DMS53 treated with DMSO at 0.1 percent for 48 hours (cell line): Measurements from ENCODE around the gene ZNF490.
A peak's percentile ranks its signal among the peaks of the same experiment; 100 is the strongest.
"Not testable (repeated sequence)": the region's sequence is repeated elsewhere in the genome, so short reads cannot be mapped to it uniquely, and the experiment has no call there.

Experiments used
- DNase-seq: peaks from one replicate; lab custom pipeline; 2025; ENCODE audit not compliant: unreplicated experiment; lab: John Stamatoyannopoulos, UW

ZNF490 gene

DNA sequence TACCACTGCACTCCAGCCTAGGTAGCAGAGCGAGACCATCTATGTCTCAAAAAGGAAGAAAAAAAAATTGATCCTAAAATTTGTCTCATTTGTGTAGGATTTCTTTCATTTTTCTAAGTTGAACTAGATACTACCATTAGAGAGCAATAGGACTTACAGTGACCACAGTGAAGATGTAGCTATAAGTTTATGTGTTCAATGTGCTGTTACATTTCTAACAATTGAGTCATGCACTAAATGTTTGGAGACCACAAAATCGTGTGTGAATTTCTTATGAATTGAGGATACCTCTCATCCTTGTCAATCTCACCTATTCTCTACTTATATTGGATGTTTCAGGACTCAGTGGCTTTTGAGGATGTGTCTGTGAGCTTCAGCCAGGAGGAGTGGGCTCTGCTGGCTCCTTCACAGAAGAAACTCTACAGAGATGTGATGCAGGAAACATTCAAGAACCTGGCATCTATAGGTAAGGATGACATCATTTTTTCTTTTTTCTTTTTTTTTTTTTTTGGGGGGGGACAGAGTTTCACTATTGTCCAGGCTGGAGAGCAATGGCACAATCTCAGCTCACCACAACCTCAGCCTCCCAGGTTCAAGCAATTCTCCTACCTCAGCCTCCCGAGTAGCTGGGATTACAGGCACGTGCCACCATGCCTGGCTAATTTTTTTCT, 12.9 kb upstream of the ZNF490 start:
- no peak for DNase-seq

DNA sequence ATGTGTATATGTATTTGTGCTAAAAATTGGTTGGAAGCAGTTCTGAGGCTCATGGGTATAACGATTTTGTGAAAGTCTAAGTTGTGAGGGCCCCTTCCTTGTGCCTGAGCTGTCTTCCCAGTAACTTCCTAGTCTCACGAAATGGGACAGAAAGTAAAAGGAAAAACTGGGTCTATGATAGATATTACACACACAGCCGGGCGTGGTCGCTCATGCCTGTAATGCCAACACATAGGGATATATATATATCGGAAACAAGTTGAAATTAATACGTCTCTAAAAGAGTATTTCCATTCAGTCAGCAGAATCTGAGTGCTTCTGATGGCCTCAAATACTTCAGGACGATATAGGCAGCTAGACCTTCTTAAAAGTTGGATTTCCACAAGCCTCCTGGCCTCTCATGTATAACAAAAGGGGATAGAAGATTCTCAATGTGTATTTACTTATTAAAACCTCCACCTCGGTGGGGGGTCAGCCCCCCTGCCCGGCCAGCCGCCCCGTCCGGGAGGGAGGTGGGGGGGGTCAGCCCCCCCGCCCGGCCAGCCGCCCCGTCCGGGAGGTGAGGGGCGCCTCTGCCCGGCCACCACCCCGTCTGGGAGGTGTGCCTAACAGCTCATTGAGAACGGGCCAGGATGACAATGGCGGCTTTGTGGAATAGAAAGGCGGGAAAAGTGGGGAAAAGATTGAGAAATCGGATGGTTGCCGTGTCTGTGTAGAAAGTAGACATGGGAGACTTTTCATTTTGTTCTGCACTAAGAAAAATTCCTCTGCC, 10.8 kb upstream of the ZNF490 start:
- not testable (repeated sequence) for DNase-seq

DNA sequence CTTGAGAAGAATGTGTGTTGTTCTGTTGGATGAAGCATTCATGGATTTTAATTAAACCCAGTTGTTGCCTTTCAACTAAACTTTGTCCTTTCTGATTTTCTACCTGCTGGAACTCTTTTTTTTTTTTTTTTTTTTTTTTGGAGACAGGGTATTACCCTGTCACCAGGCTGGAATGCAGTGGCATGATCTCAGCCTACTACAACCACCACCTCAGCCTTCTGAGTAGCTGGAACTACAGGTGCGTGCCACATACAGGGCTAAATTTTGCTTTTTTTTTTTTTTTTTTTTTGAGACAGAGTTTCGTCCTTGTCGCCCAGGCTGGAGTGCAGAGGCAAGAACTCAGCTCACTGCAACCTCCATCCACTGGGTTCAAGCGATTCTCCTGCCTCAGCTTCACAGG, 7.0 kb upstream of the ZNF490 start:
- no peak for DNase-seq

DNA sequence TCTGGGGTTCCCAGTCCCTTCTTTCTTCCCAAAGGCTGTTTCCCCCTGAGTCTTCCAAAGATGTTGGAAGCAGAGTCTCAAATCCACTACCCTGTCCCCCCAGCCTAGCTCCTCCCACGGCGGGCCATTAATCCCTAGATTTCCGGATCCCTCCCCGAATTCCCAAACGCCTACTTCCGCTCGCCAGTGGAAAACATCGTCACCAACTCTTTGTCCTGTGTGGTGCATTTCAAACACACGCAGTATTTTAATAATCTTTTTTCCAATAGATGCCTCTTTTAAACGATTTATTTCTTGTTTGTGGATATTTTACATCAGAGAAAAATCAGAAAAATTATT, 717 bp upstream of the ZNF490 start:
- peak; percentile 18 for DNase-seq

DNA sequence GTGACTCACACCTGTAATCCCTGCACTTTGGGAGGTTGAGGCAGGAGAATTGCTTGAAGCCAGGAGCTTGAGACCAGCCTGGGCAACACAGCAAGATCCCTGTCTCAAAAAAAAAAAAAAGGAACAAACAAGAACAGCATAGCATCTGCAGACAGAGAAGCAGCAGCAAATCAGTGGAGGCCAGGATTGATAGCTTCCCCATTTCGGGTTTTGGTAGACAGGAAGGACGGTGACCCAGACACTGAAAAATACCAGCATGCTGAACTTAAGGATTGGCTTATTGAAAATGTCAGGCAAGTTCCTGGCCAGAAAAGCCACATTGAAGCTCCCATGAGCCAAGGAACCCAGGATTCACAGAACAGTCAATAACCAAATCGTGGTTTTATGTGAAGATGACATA, 3.0 kb downstream of the ZNF490 start:
- no peak for DNase-seq

DNA sequence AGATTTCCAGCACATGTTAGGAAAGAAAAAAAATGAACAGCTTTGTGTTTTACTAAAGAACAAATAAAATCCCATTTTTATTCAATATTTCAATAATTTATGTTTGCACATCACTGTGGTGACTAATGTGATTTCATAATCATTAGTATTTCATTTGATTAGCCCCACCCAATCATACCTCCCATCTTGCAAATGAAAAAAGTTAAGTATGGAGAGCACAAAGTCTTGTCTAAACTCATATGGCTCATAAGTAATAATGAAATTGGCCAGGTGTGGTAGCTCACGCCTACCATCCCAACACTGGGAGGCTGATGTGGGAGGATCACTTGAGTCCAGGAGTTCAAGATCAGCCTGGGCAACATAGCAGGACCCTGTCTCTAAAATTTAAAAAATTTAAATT, 3.8 kb downstream of the ZNF490 start:
- DNase-seq, result no peak

DNA sequence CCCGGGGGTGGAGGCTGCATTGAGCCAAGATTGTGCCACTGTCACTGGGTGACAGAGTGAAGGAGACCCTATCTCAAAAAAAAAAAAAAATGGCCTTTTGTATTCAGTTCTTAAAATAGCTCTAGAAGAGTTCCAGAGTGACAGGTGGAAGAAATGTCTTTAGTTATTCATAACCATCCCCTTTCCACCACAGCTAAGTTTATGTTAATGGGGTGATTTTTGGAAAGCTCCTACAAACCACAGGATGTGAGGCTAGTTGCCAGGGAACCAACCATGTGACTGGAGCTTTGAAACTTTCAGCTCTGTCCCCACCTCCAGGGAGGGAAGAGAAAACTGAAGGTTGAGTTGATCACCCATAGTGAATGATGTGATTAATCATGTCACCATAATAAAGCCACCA, 6.9 kb downstream of the ZNF490 start:
- DNase-seq, result no peak

DNA sequence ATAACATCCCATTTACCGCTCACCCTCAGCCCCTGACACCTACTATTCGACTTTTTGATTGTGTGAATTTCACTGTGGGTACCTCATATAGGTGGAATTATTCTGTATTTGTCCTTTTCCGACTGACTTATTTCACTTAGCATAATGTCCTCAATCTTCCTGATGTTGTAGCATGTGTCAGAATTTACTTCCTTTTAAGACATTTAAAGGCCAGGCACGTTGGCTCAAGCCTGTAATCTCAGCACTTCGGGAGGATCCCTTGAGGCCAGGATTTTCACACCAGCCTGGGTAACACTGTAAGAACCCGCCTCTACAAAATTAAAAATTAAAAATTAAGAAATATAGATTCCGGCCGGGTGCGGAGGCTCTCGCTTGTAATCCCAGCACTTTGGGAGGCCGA, 13.0 kb downstream of the ZNF490 start:
- no peak for DNase-seq

DNA sequence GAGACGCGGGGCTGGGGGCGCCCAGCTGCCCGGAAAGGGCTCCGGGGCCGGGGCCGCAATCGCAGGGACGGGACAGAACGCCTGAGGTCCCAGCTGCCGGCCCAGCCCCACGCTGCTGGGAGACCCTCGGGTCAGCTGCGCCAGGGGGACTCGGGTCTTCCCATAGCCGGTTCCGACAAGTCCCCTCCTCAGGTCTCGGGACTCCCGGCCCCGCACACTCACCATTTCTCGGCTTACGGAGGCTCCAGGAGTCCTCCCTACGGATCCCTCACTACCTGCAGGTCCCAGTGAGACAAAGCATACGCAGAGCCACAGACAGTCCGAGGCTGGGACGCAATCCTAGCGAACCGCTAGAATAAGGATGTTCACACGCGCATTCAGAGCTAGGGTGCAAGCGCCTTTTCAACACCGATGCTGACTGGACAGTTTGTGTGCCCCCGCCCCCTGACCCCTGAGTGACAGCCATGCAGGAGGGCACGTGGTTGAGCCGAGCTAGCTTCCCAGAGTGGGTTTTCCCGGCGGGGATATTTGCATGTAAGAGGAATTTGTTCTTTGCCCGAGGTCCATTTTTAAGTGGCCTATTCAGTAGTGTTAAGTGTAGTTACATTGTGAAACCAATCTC, 13.6 kb downstream of the ZNF490 start:
- no peak for DNase-seq

DNA sequence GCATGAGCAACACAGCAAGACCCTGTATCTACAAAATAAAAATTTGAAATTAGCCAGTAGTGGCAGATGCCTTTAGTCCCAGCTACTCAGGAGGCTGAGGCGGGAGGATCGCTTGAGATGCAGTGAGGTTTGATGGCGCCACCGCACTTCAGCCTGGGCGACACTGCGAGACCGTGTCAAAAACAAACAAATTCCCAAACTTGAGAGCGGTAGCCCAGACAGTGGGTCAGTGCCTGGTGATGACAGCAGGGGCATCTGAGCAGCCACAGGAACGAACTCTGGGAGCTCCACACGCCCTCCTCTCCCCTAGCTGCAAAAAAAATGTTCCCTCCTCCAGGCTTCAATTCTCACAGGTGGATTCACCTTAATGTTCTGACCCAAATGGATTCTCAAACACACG, 14.1 kb downstream of the ZNF490 start:
- no peak for DNase-seq

DNA sequence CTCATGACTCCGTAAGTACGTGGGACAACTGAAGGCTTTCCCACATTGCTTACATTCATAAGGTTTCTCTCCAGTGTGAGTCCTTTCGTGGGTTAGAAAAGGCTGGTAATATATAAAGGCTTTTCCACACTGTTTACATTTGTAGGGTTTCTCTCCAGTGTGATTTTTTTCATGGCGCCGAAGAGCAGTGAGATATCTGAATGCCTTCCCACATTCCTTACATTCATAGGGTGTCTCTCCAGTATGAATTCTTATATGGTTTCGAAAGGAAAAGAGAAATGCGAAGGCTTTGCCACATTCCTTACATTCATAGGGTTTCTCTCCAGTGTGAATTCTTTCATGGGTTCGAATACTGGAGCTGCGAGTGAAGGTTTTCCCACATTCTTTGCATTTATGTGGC, 29.5 kb downstream of the ZNF490 start:
- no peak for DNase-seq

DNA sequence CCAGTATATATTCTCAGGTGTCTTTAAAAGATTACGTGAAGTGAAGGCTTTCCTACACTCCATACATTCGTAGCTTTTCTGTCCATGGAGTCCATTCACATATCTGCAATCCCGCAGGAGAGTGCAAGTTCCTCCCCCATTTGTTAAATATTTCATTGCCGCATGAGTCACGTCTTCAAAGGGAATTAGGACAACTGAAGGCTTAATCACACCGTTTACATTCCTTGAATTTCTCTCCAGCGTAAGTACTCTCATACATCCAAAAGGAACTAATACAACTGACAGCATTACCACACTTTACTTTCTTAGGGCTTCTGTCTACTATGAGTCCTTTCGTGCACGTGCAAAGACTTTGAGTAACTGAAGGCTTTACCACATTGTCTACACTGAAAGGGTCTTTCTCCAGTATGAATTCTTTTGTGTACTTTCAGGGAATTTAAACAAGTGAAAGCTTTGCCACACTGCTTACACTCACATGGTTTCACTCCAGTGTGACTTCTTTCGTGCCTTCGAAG, 30.4 kb downstream of the ZNF490 start:
- DNase-seq, result no peak

DNA sequence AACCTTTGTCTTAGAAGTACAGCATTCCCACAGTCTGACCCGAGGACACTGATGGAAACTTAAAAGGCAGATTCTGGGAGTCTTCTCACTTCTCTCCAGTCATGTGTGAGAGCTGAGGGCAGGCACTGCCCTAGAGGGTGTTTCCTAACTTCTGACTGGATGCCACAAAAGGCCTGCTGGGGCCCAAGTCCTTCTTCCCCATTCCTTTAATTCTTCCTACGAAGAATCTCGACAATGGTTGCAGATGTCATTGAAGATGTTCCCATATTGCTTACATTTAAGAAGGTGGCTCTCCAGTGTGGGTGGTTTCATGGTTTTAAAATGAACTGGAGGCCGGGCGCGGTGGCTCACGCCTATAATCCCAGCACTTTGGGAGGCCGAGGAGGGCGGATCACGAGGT, 32.0 kb downstream of the ZNF490 start:
- no peak for DNase-seq

DNA sequence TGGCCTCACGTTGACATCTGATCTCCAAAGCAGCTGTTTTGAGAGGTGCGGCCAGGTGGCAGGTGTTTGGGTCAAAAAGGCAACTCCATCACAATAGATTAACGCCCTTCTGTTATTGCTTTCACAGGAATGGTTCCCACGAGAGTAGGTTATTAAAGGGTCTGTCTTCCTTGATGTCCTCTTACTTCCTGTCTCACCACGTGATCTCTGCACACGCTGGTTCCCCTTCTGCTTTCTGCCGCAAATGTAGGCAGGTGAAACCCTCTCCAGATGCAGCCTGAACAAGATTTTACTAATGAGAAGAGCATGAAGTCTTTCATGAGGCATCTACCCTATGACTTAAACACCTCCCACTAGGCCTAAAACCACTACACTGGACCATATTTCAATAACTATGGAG, 36.6 kb downstream of the ZNF490 start:
- DNase-seq, result peak; percentile 45

DNA sequence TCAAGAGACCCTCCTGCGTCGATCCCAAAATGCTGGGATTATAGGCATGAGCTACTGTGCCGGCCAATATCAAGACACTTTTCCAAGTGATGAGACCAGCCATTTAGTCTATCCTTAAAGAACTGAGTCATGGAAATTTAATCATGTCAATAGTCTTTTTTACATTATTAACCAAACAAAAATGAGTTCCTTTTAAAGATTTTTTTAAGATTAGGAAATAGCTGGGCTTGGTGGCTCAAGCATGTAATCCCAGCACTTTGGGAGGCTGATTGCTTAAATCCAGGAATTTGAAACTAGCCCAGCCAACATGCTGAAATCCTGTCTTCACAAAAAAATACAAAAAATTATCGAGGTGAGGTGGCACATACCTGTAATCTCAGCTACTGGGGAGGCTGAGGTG, 42.7 kb downstream of the ZNF490 start:
- DNase-seq, result no peak

DNA sequence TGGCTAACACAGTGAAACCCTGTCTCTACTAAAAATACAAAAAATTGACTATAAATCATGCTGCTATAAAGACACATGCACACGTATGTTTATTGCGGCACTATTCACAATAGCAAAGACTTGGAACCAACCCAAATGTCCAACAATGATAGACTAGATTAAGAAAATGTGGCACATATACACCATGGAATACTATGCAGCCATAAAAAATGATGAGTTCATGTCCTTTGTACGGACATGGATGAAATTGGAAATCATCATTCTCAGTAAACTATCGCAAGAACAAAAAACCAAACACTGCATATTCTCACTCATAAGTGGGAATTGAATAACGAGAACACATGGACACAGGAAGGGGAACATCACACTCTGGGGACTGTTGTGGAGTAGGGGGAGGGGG, 44.2 kb downstream of the ZNF490 start:
- DNase-seq, result not testable (repeated sequence)

DNA sequence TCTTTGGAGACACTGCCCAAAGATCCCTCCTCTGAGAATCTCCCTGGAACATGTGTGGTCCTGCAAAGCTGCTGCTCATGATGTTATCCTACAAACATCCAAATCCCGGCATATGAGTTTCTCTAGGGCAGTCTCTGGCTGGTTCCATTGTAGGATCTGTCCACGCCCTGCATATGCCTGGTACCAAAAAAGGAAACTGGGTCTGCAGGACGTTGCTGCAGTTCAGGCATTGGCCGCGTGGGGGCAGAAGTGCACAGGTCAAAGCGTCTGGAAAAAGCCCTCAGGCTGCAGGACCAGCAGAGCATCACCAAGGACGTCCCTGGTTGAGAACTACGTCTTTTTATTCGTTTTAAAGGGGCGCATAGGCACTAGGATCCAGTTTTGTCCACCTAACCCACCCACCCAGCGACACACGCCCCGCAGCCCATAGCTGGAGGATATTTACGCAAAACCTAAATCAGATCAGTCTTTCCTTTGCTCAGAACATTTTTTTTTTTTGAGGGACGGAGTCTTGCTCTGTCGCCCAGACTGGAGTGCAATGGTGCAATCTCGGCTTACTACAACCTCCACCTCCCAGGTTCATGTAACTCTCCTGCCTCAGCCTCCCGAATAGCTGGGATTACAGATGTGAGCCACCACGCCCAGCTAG, 46.5 kb downstream of the ZNF490 start:
- DNase-seq, result peak; percentile 74

DNA sequence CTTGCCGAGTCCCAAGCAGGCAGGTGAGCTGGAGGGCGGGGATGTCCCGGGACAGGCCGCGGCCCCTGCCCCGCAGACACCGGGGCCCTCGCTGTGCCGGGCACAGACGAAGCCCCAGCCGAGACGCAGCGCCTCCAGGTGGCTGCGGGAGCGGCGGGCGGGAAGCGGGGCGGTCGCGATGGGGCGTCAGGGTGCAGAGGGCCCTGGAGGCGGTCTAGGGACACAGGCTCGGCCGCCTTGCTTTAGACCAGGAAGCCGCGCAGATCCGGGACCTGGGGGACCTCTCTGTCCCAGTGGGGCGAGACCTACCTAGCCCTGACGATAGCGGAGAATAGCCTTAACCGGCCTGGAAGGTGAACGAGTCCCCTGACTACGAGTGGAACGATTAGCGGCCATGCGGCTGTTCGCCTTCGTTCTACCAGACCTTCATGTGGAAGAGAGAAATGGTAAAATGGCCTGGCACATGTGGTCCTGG, 55.1 kb downstream of the ZNF490 start:
- no peak for DNase-seq

DNA sequence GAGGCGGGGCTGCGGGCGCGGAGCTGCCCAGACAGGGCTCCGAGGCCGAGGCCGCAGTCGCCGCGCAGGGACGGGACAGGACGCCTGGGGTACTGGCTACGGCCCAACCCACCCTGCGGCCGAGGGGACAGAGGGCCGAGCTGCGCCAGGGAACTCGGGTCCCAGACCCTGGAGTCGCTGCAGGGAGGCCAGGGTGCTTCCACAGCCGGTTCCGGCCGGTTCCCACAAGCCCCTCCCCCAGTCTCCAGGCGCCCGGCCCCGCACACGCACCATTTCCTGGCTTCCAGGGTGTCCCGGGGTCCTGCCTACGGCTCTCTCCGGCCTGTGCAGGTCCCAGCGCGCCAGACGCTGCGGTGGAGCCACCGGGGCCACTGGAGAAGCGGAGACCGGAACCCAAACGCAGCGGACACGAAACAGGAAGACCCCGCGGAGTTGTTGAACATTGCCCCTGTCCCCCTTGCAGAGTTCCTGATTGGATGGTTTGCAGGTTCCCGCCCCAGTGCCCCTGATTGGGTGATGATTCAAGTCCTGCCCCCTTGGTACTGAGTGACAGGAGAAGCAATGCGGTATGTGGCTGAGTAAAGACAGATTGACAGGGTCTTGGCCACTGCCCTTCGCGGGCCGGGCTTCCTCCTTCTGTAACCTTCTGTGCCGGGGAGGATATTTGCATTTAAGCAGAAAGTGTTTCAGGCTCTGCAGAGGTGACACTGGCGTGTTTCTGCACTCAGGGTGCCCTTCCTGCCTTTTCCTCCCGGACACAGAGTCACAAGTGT, 59.4 kb downstream of the ZNF490 start, which contains the start of gene ZNF564:
Gene ZNF564 (minus strand): TSS at position 423 of the 773 bp plus-strand sequence. CDS start 150 bp downstream, at position 273.
- peak; percentile 94 for DNase-seq

DNA sequence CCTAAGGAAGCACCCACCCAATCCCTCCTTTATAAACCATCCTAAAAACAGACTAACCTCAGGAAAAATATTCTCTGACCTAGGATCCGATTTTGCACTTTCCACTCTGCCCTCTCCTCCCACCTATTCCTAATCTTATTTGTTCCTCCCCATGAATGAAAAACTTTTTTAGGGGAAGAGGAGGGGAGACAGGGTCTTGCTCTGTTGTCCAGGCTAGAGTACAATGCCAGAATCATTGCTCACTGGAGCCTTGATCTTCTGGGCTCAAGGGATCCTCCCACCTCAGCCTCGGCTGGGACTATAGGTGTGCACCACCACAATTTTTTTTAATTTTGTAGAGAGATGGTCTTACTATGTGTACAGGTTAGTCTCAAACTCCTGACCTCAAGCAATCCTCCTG, 63.7 kb downstream of the ZNF490 start:
- no peak for DNase-seq

DNA sequence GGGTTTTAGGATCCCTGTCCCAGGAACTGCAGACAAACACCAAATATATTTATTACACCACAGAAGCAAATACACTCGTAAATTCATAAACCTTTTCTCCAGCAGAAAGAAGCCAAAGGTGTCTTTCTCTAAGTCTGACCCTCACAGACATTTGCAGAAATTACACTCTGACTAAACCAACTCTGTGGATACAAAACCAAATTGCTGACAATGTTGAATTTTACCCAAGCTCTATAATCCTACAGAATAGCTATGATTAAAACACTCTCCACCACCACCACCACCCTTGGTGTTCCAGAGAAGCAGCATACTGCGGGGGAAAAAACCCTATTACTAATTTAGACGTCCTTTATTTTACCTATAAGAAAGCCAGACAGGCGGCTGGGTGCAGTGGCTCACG, 64.5 kb downstream of the ZNF490 start:
- no peak for DNase-seq
